ENCODE data around the gene ZNF32. TPM values are rescaled to one million over a fixed set of nuclear protein-coding genes. Genes with fewer than 3 reads are reported as not detected.
A peak's percentile ranks its signal among the peaks of the same experiment; 100 is the strongest.

ZNF32 gene
- total and polyA plus RNA-seq, 2 of the 8 experiments (the other 6 are each of a cell fraction or from before 2014, with no cell fraction given) = 17.2 to 22.5 TPM

GRCh38 chr10:43678654-43679053 lies 30.0 kb upstream of the ZNF32 start:
- Histone ChIP-seq H3K14ac (ENCODE audit: insufficient read length) (no peak overlapping the region), H4K20me1 (replicated peaks in 1 of 2; ENCODE audit: control insufficient read depth in 1 of 2, insufficient read depth in 2 of 2, low read length in 2 of 2) (no peaks in the 10 kb centered on the region), H3K23me2 (ENCODE audit: low read depth, low read length) (no peaks in the 10 kb centered on the region), H3K18ac (ENCODE audit: extremely low read depth, low read length) (no peak overlapping the region), H4K8ac (ENCODE audit: extremely low read depth, insufficient read depth, low read length) (no peak overlapping the region), H3K4ac (replicated peaks; ENCODE audit: insufficient read length, low read depth, low read length) (no peak overlapping the region), H3K9ac (replicated peaks in 1 of 4; ENCODE audit: extremely low read depth in 1 of 4, low read depth in 3 of 4, low read length in 3 of 4) (no peak overlapping the region), H3K36me3 (ENCODE audit: control insufficient read depth in 2 of 4, insufficient read depth in 4 of 4, low read length in 3 of 4) (no peaks in the 10 kb centered on the region), H2BK120ac (replicated peaks; ENCODE audit: low read depth, low read length) (no peak overlapping the region), H3K56ac (replicated peaks; ENCODE audit: insufficient read length, low read depth, low read length) (no peak overlapping the region), H3K27ac (ENCODE audit: low read depth, low read length) (no peak overlapping the region), H4K91ac (replicated peaks; ENCODE audit: insufficient read length, low read length) (no peak overlapping the region), H2AK5ac (ENCODE audit: low read depth, low read length) (no peak overlapping the region), H2BK15ac (ENCODE audit: low read length) (no peak overlapping the region), H3K4me3 (ENCODE audit: extremely low read depth in 1 of 4, insufficient read depth in 2 of 4, low read depth in 3 of 4, low read length in 4 of 4) (no peak overlapping the region), H3K4me1 (replicated peaks in 1 of 4; ENCODE audit: control insufficient read depth in 3 of 4, insufficient read depth in 4 of 4, low read length in 3 of 4) (no peaks in the 10 kb centered on the region), H2BK20ac (ENCODE audit: low read length) (no peak overlapping the region), H3K9me3 (ENCODE audit: insufficient read depth in 2 of 2, low read depth in 1 of 2, low read length in 1 of 2) (no peaks in the 10 kb centered on the region; a peak in 1 of 4 replicates), H3K4me2 (ENCODE audit: insufficient read depth in 1 of 2, low read depth in 2 of 2, low read length in 2 of 2) (no peak overlapping the region), H2AFZ (ENCODE audit: low read length) (0 out of 2 replicates have a peak overlapping the region, but pooled peaks have one; percentile 11), H3K79me2 (ENCODE audit: control insufficient read depth in 1 of 2, insufficient read depth in 2 of 2, low read length in 2 of 2) (no peaks in the 10 kb centered on the region), H4K5ac (ENCODE audit: insufficient read length, low read depth, low read length) (no peak overlapping the region), H2BK5ac (ENCODE audit: low read depth, low read length) (no peak overlapping the region), H3K79me1 (ENCODE audit: low read depth, low read length) (no peaks in the 10 kb centered on the region), H3K23ac (ENCODE audit: insufficient read length) (no peak overlapping the region), H3K27me3 (replicated peaks in 1 of 4; ENCODE audit: control insufficient read depth in 3 of 4, extremely low read depth in 1 of 4, insufficient read depth in 3 of 4, low read length in 3 of 4) (no peaks in the 10 kb centered on the region; a peak in 1 of 7 replicates), H2BK12ac (ENCODE audit: low read depth, low read length) (no peak overlapping the region)
- CTCF ChIA-PET (ENCODE audit: partially characterized antibody) = no interaction called here
- POLR2A ChIA-PET (ENCODE audit: partially characterized antibody) = no interaction called here
- no peak for FAIRE-seq
- DNase-seq (ENCODE audit: low read depth in 1 of 2, low spot score in 2 of 2) = no peak
- WGBS, 2 experiments (ENCODE audit: extremely low coverage in 1 of 2, insufficient coverage in 1 of 2, insufficient read length in 1 of 2, insufficient replicate concordance in 2 of 2, low coverage in 1 of 2, low lambda C conversion rate in 2 of 2, missing lambda C conversion rate in 1 of 2) = 88% methylated on average over 10 of the region's 10 CpGs; no CpG with 5 or more reads in 1 of the 2 experiments
- TF ChIP-seq YY1 (IDR thresholded peaks at IDR 0.05; ENCODE audit: low read depth, low read length) (0 out of 2 replicates have a peak, but pooled peaks have one; percentile 39), RAD21 (IDR thresholded peaks at IDR 0.05 in 1 of 2, conservative IDR thresholded peaks at IDR 0.05 in 1 of 2; ENCODE audit: low read depth in 2 of 2, low read length in 2 of 2) (no peak), CREB1 (IDR thresholded peaks at IDR 0.05) (no peak)
